ENCODE data around the gene JSRP1. TPM values are rescaled to one million over a fixed set of nuclear protein-coding genes. Genes with fewer than 3 reads are reported as not detected.
A peak's percentile ranks its signal among the peaks of the same experiment; 100 is the strongest.

JSRP1 gene
- total and polyA plus RNA-seq, 2 of the 8 experiments (the other 6 are each of a cell fraction or from before 2014, with no cell fraction given), result 0.24 to 0.56 TPM

DNA sequence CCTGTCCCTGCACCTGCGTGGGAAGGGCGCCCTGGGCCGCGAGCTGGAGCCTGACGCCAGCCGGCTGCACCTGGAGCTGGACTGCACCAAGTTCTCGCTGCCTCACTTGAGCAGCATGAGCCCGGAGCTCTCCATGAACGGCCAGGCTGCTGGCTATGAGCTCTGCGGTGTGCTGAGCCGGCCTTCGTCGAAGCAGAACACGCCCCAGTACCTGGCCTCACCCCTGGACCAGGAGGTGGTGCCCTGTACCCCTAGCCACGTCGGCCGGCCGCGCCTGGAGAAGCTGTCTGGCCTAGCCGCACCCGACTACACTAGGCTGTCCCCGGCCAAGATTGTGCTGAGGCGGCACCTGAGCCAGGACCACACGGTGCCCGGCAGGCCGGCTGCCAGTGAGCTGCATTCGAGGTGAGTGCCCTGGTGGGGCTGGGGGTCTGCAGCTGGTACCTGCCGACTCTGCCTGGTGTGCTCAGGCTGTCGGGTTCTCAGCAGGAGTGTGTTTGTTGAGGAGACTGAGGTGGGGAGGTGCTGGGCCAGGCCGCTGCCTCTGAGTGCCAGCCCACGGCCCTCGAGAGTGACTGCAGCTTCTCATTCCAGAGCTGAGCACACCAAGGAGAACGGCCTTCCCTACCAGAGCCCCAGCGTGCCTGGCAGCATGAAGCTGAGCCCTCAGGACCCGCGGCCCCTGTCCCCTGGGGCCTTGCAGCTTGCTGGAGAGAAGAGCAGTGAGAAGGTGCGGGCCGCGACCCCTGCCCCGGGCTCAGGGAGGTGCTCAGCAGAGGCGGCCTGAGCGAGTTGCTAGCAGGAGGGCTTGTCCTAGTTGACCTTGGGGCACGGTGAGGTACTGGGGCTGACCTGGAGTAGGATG is 39.6 kb downstream of the JSRP1 start:
- no peaks in the 10 kb centered on the region for H3K9me3 ChIP-seq (ENCODE audit: insufficient read depth in 2 of 2, low read depth in 1 of 2, low read length in 1 of 2)
- no peaks in the 10 kb centered on the region for H3K23me2 ChIP-seq (ENCODE audit: low read depth, low read length)
- H3K36me3 ChIP-seq (ENCODE audit: control insufficient read depth in 2 of 4, insufficient read depth in 4 of 4, low read length in 3 of 4), result peaks cover 13 to 46% (median 32%) of the 10 kb centered on the region in 4 experiments; a peak in 7 of 8 replicates
- no peak overlapping the region; the same call in 1 of the 2 replicates for H2BK5ac ChIP-seq (ENCODE audit: low read depth, low read length)
- no peak overlapping the region for H3K14ac ChIP-seq (ENCODE audit: insufficient read length)
- 95% methylated on average over 38 of the region's 43 CpGs; no CpG with 5 or more reads in 1 of the 2 experiments for WGBS, 2 experiments (ENCODE audit: extremely low coverage in 1 of 2, insufficient coverage in 1 of 2, insufficient read length in 1 of 2, insufficient replicate concordance in 2 of 2, low coverage in 1 of 2, low lambda C conversion rate in 2 of 2, missing lambda C conversion rate in 1 of 2)
- H3K56ac ChIP-seq (replicated peaks; ENCODE audit: insufficient read length, low read depth, low read length), result no peak overlapping the region
- no peak for DNase-seq (ENCODE audit: low read depth in 1 of 2, low spot score in 2 of 2)
- POLR2A ChIA-PET (ENCODE audit: partially characterized antibody), result interaction anchor here (1.0 to 2.4 kb wide), 4 partner anchors 9 to 17 kb away, joined by 3 to 5 read pairs (median 4); no protein-coding TSS in a partner anchor
- H2BK120ac ChIP-seq (replicated peaks; ENCODE audit: low read depth, low read length), result no peak overlapping the region
- H3K27ac ChIP-seq (ENCODE audit: low read depth, low read length), result no peak overlapping the region
- no peak overlapping the region for H4K91ac ChIP-seq (replicated peaks; ENCODE audit: insufficient read length, low read length)
- CTCF ChIA-PET (ENCODE audit: partially characterized antibody), result interaction anchor here (0.6 to 8.1 kb wide), 12 partner anchors 9 to 280 kb away, joined by 3 to 50 read pairs (median 3); no protein-coding TSS in a partner anchor
- no peaks in the 10 kb centered on the region for H3K4me1 ChIP-seq (replicated peaks in 1 of 4; ENCODE audit: control insufficient read depth in 3 of 4, insufficient read depth in 4 of 4, low read length in 3 of 4)
- peak overlapping the region; percentile 35 for H4K8ac ChIP-seq (ENCODE audit: extremely low read depth, insufficient read depth, low read length)
- no peak overlapping the region for H3K4me2 ChIP-seq (ENCODE audit: insufficient read depth in 1 of 2, low read depth in 2 of 2, low read length in 2 of 2)
- no peak for FAIRE-seq
- no peaks in the 10 kb centered on the region for H3K79me2 ChIP-seq (ENCODE audit: control insufficient read depth in 1 of 2, insufficient read depth in 2 of 2, low read length in 2 of 2)
- H2BK15ac ChIP-seq (ENCODE audit: low read length), result no peak overlapping the region
- peaks cover 0 to 13% of the 10 kb centered on the region in 2 experiments for H4K20me1 ChIP-seq (replicated peaks in 1 of 2; ENCODE audit: control insufficient read depth in 1 of 2, insufficient read depth in 2 of 2, low read length in 2 of 2)
- no peak overlapping the region for H2BK12ac ChIP-seq (ENCODE audit: low read depth, low read length)
- no peak overlapping the region for H3K4ac ChIP-seq (replicated peaks; ENCODE audit: insufficient read length, low read depth, low read length)
- no peak overlapping the region for H3K23ac ChIP-seq (ENCODE audit: insufficient read length)
- H3K79me1 ChIP-seq (ENCODE audit: low read depth, low read length), result no peaks in the 10 kb centered on the region; the same call in 1 of the 2 replicates
- H3K4me3 ChIP-seq (ENCODE audit: extremely low read depth in 1 of 4, insufficient read depth in 2 of 4, low read depth in 3 of 4, low read length in 4 of 4), result no peak overlapping the region
- no peak overlapping the region for H4K5ac ChIP-seq (ENCODE audit: insufficient read length, low read depth, low read length)
- H2AK5ac ChIP-seq (ENCODE audit: low read depth, low read length), result no peak overlapping the region
- no peak overlapping the region for H3K18ac ChIP-seq (ENCODE audit: extremely low read depth, low read length)
- no peaks in the 10 kb centered on the region for H3K27me3 ChIP-seq (replicated peaks in 1 of 4; ENCODE audit: control insufficient read depth in 3 of 4, extremely low read depth in 1 of 4, insufficient read depth in 3 of 4, low read length in 3 of 4)
- H2AFZ ChIP-seq (ENCODE audit: low read length), result no peak overlapping the region
- H3K9ac ChIP-seq (replicated peaks in 1 of 4; ENCODE audit: extremely low read depth in 1 of 4, low read depth in 3 of 4, low read length in 3 of 4), result no peak overlapping the region
- no peak overlapping the region for H2BK20ac ChIP-seq (ENCODE audit: low read length)
- TF ChIP-seq YY1 (IDR thresholded peaks at IDR 0.05; ENCODE audit: low read depth, low read length), result no peak
- TF ChIP-seq HDAC2 (IDR thresholded peaks at IDR 0.05; ENCODE audit: borderline replicate concordance in 1 of 2, low read depth in 2 of 2, low read length in 2 of 2), result no peak
- no peak for TF ChIP-seq BCL11A (IDR thresholded peaks at IDR 0.05; ENCODE audit: low read depth in 2 of 2, low read length in 2 of 2)
- no peak for TF ChIP-seq PHF8 (conservative IDR thresholded peaks at IDR 0.05; ENCODE audit: low read depth, low read length)
- TF ChIP-seq, protein P1, sequence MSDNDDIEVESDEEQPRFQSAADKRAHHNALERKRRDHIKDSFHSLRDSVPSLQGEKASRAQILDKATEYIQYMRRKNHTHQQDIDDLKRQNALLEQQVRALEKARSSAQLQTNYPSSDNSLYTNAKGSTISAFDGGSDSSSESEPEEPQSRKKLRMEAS (IDR thresholded peaks at IDR 0.05), result no peak
